Activated CD8-positive, alpha-beta memory T cell treated with anti-CD3 and anti-CD28 coated beads, Interleukin-2, amount 50 U/mL, for 1 hour (primary cell): ENCODE results near the gene SP7.
"Not testable (repeated sequence)": the region's sequence is repeated elsewhere in the genome, so short reads cannot be mapped to it uniquely, and the experiment has no call there.

Source experiments
- DNase-seq: peaks from one replicate; pipeline ENCODE4 v3.0.0-alpha.2; 2020; ENCODE audit errors: extremely low read depth

SP7 gene

GRCh38 chr12:53346491-53346890 is 10.3 kb upstream of the SP7 start:
- DNase-seq, result no peak

- DNase-seq, result no peak
These were observed 9.5 kb upstream of the SP7 start for GRCh38 chr12:53345486-53346188.

GRCh38 chr12:53344824-53345485 is 8.8 kb upstream of the SP7 start:
- DNase-seq, result no peak

GRCh38 chr12:53344487-53344823 is 8.3 kb upstream of the SP7 start:
- no peak for DNase-seq

GRCh38 chr12:53343969-53344368 is 7.8 kb upstream of the SP7 start:
- no peak for DNase-seq

GRCh38 chr12:53343449-53343848 is 7.3 kb upstream of the SP7 start:
- no peak for DNase-seq

- no peak for DNase-seq
These were observed 4.2 kb upstream of the SP7 start for GRCh38 chr12:53340398-53340797.

GRCh38 chr12:53338916-53339315 is 2.8 kb upstream of the SP7 start:
- DNase-seq, result no peak

GRCh38 chr12:53338017-53338416 is 1.9 kb upstream of the SP7 start:
- DNase-seq, result no peak

GRCh38 chr12:53334822-53335221 is 1.3 kb downstream of the SP7 start:
- no peak for DNase-seq

GRCh38 chr12:53333845-53334244 is 2.3 kb downstream of the SP7 start:
- DNase-seq, result no peak

- no peak for DNase-seq
These were observed 2.9 kb downstream of the SP7 start for GRCh38 chr12:53333289-53333688.

- no peak for DNase-seq
These were observed 3.4 kb downstream of the SP7 start for GRCh38 chr12:53332744-53333143.

- DNase-seq, result not testable (repeated sequence)
These were observed 3.8 kb downstream of the SP7 start for GRCh38 chr12:53332339-53332738.

- DNase-seq, result no peak
These were observed 5.5 kb downstream of the SP7 start for GRCh38 chr12:53330671-53331070.

GRCh38 chr12:53328043-53328435 is 8.1 kb downstream of the SP7 start:
- DNase-seq, result no peak

GRCh38 chr12:53327435-53328042 is 8.6 kb downstream of the SP7 start:
- DNase-seq, result no peak

GRCh38 chr12:53326460-53327185 is 9.5 kb downstream of the SP7 start:
- DNase-seq, result no peak

GRCh38 chr12:53325511-53326061 is 10.6 kb downstream of the SP7 start:
- DNase-seq, result no peak

- peak; percentile 68 for DNase-seq
These were observed 11.2 kb downstream of the SP7 start for GRCh38 chr12:53324779-53325510.

GRCh38 chr12:53324113-53324778 is 11.9 kb downstream of the SP7 start:
- DNase-seq, result no peak
